Measurements from ENCODE around the gene PRRC1.

Gene PRRC1

DNA sequence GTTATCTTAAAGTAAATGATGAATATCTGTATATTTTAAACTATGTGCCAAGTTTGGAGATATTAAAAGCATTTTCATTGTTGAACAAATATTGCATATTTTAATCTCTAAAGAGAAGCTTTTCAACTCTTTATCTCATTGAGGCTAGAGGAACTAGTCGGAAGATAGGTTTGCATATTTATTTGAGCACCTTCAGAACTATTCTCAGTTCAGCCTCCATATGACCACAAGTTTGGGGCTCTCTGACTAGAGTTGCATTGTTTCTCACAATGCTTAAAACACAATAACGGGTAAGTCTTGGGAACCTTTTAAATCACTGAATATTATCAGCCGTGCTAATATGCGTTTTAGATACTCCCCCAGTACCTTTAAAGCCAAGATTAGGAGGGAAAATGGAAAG, 84.2 kb downstream of the PRRC1 start:
- intact Hi-C loops (cut with DNase I), result no loop called here
- DNase-seq, result no peak

- intact Hi-C loops (cut with DNase I), result no loop called here
- no peak for DNase-seq
Measured at GRCh38 chr5:127602481-127602880, 85.0 kb downstream of the PRRC1 start.

GRCh38 chr5:127602896-127603844, 85.7 kb downstream of the PRRC1 start:
- DNase-seq, result no peak
- intact Hi-C loops (cut with DNase I), result no loop called here

All from posterior cingulate gyrus (tissue), 11 donors.